ENCODE measurements around the gene FRAS1. TPM values are rescaled to one million over a fixed set of nuclear protein-coding genes. Genes with fewer than 3 reads are reported as not detected.

FRAS1 gene
- total and polyA plus RNA-seq, 9 of the 15 experiments (the other 6 are each of a cell fraction or from before 2014, with no cell fraction given): under 0.01 to 0.11 (median 0.04) TPM; not detected in 2

DNA sequence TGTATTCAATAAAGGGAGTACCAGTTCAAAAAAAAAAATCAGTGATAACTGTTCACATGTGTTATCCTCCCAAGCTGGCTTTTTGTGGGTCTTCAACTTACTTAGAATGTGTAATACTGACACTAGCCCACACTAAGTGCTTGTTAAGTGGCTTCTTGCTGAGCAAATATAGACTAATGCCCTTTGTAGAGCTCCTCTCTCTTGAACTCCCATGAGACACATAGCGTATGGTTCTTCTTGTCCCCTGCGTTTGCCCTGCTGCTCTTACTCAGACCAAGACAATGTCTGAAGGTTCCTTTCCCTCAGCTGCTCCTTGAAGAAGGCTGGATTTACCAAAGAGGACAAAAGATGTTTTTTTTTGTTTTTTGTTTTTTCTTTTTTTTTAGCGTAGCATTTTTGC is 110.9 kb downstream of the FRAS1 start:
- intact Hi-C loops (cut with micrococcal nuclease) (loop anchor here (10.0 kb wide), 2 partner anchors 173 to 347 kb away; no protein-coding TSS in a partner anchor), in situ Hi-C loops (cut with MboI) (no loop called here)
- no peaks in the 10 kb centered on the region for H3K9me3 ChIP-seq (replicated peaks; ENCODE audit: control insufficient read depth, insufficient read depth, low read depth, low read length)
- H3K9ac ChIP-seq (ENCODE audit: insufficient read depth in 1 of 2, low read depth in 2 of 2, low read length in 2 of 2): no peak overlapping the region
- POLR2A ChIA-PET: no interaction called here
- H4K20me1 ChIP-seq (replicated peaks; ENCODE audit: control insufficient read depth, insufficient read depth, low read length): no peaks in the 10 kb centered on the region
- H3K27ac ChIP-seq (ENCODE audit: extremely low read depth, low read depth, low read length): no peak overlapping the region
- CTCF ChIA-PET (ENCODE audit: low intra/inter-chr PET ratio): no interaction called here
- H3K27me3 ChIP-seq (ENCODE audit: control insufficient read depth in 2 of 2, insufficient read depth in 2 of 2, low read length in 2 of 2): peaks cover 7 to 10% of the 10 kb centered on the region in 2 experiments; a peak in 2 of 5 replicates
- H3K9me1 ChIP-seq (ENCODE audit: control insufficient read depth, insufficient read depth, low read length): no peaks in the 10 kb centered on the region
- no TSS peak for BruUV-seq (replicated peaks)
- no peaks in the 10 kb centered on the region for H3K36me3 ChIP-seq (ENCODE audit: control insufficient read depth, insufficient read depth, low read length)
- no peaks in the 10 kb centered on the region for H3K4me1 ChIP-seq (replicated peaks in 1 of 2; ENCODE audit: control insufficient read depth in 2 of 2, insufficient read depth in 2 of 2, low read length in 2 of 2)
- TF ChIP-seq ETS2 (tag; IDR thresholded peaks at IDR 0.05; ENCODE audit: borderline replicate concordance, poor library complexity, severe bottlenecking): no peak
- no peak for TF ChIP-seq BCOR (IDR thresholded peaks at IDR 0.05)
- no peak for TF ChIP-seq ZNF121 (CRISPR knock-in tag; conservative IDR thresholded peaks at IDR 0.05)
- no peak for TF ChIP-seq RBBP5 (IDR thresholded peaks at IDR 0.05; ENCODE audit: borderline replicate concordance, insufficient read depth, low read length, poor library complexity, severe bottlenecking)
- TF ChIP-seq RFX7 (CRISPR knock-in tag; IDR thresholded peaks at IDR 0.05): no peak
- TF ChIP-seq ESRRB (CRISPR knock-in tag; IDR thresholded peaks at IDR 0.05; ENCODE audit: borderline replicate concordance): no peak
- TF ChIP-seq, protein P1, sequence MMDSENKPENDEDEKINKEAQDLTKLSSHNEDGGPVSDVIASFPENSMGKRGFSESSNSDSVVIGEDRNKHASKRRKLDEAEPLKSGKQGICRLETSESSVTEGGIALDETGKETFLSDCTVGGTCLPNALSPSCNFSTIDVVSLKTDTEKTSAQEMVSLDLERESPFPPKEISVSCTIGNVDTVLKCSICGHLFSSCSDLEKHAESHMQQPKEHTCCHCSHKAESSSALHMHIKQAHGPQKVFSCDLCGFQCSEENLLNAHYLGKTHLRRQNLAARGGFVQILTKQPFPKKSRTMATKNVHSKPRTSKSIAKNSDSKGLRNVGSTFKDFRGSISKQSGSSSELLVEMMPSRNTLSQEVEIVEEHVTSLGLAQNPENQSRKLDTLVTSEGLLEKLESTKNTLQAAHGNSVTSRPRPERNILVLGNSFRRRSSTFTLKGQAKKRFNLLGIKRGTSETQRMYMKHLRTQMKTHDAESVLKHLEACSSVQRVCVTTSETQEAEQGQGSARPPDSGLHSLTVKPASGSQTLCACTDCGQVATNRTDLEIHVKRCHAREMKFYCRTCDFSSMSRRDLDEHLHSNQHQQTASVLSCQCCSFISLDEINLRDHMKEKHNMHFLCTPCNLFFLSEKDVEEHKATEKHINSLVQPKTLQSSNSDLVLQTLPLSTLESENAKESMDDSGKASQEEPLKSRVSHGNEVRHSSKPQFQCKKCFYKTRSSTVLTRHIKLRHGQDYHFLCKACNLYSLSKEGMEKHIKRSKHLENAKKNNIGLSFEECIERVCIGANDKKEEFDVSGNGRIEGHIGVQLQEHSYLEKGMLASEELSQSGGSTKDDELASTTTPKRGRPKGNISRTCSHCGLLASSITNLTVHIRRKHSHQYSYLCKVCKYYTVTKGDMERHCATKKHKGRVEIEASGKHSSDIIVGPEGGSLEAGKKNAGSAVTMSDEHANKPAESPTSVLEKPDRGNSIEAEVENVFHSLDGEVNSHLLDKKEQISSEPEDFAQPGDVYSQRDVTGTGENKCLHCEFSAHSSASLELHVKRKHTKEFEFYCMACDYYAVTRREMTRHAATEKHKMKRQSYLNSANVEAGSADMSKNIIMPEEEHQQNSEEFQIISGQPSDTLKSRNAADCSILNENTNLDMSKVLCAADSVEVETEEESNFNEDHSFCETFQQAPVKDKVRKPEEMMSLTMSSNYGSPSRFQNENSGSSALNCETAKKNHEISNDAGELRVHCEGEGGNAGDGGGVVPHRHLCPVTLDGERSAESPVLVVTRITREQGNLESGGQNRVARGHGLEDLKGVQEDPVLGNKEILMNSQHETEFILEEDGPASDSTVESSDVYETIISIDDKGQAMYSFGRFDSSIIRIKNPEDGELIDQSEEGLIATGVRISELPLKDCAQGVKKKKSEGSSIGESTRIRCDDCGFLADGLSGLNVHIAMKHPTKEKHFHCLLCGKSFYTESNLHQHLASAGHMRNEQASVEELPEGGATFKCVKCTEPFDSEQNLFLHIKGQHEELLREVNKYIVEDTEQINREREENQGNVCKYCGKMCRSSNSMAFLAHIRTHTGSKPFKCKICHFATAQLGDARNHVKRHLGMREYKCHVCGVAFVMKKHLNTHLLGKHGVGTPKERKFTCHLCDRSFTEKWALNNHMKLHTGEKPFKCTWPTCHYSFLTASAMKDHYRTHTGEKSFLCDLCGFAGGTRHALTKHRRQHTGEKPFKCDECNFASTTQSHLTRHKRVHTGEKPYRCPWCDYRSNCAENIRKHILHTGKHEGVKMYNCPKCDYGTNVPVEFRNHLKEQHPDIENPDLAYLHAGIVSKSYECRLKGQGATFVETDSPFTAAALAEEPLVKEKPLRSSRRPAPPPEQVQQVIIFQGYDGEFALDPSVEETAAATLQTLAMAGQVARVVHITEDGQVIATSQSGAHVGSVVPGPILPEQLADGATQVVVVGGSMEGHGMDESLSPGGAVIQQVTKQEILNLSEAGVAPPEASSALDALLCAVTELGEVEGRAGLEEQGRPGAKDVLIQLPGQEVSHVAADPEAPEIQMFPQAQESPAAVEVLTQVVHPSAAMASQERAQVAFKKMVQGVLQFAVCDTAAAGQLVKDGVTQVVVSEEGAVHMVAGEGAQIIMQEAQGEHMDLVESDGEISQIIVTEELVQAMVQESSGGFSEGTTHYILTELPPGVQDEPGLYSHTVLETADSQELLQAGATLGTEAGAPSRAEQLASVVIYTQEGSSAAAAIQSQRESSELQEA (IDR thresholded peaks at IDR 0.05; ENCODE audit: low read depth): no peak
- no peak for TF ChIP-seq ZNF12 (CRISPR knock-in tag; IDR thresholded peaks at IDR 0.05)
- TF ChIP-seq, protein P2, sequence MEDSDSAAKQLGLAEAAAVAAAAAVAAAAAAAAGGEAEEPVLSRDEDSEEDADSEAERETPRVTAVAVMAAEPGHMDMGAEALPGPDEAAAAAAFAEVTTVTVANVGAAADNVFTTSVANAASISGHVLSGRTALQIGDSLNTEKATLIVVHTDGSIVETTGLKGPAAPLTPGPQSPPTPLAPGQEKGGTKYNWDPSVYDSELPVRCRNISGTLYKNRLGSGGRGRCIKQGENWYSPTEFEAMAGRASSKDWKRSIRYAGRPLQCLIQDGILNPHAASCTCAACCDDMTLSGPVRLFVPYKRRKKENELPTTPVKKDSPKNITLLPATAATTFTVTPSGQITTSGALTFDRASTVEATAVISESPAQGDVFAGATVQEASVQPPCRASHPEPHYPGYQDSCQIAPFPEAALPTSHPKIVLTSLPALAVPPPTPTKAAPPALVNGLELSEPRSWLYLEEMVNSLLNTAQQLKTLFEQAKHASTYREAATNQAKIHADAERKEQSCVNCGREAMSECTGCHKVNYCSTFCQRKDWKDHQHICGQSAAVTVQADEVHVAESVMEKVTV (CRISPR knock-in tag; IDR thresholded peaks at IDR 0.05): no peak
- TF ChIP-seq CHD2 (IDR thresholded peaks at IDR 0.05; ENCODE audit: low read depth, low read length): no peak
- no peak for TF ChIP-seq ZSCAN29 (IDR thresholded peaks at IDR 0.05)
- no peak for TF ChIP-seq PML (IDR thresholded peaks at IDR 0.05; ENCODE audit: low read length)
- TF ChIP-seq, protein P3, sequence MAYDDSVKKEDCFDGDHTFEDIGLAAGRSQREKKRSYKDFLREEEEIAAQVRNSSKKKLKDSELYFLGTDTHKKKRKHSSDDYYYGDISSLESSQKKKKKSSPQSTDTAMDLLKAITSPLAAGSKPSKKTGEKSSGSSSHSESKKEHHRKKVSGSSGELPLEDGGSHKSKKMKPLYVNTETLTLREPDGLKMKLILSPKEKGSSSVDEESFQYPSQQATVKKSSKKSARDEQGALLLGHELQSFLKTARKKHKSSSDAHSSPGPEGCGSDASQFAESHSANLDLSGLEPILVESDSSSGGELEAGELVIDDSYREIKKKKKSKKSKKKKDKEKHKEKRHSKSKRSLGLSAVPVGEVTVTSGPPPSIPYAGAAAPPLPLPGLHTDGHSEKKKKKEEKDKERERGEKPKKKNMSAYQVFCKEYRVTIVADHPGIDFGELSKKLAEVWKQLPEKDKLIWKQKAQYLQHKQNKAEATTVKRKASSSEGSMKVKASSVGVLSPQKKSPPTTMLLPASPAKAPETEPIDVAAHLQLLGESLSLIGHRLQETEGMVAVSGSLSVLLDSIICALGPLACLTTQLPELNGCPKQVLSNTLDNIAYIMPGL (CRISPR knock-in tag; IDR thresholded peaks at IDR 0.05): no peak
- H2AFZ ChIP-seq (ENCODE audit: low read depth, low read length): no peak overlapping the region
- H3K4me2 ChIP-seq (ENCODE audit: insufficient read depth, low read length): no peak overlapping the region
- no peak overlapping the region for H3K4me3 ChIP-seq
- no peaks in the 10 kb centered on the region for H3K79me2 ChIP-seq (ENCODE audit: control insufficient read depth, insufficient read depth, low read length)
- WGBS (ENCODE audit: insufficient coverage, low coverage, missing lambda C conversion rate): 2% methylated on average over 3 of the region's 3 CpGs
- ATAC-seq: no peak
- no peak for FAIRE-seq
- DNase-seq (ENCODE audit: extremely low read depth in 1 of 4, low spot score in 3 of 4): no peak
